Sigmoid colon (tissue), 7 donors: ENCODE data around the gene ADISSP. TPM values are rescaled to one million over a fixed set of nuclear protein-coding genes. Genes with fewer than 3 reads are reported as not detected.

Experiments
- DNase-seq: peaks from one replicate; pipeline ENCODE4 v3.0.0-alpha.2; 2019
- H3K27ac ChIP-seq, 4 donors: fragments of 200-600 bp; sonication (generic); one replicate each; pipeline ENCODE4 v1.5.1; 2016 to 2019; ENCODE audit warnings: mild to moderate bottlenecking in 1 of 4
- H3K27me3 ChIP-seq, 3 donors: fragments of 200-600 bp; sonication (generic); one replicate each; pipeline ENCODE4 v1.5.1; 2019; ENCODE audit warnings: mild to moderate bottlenecking in 1 of 3
- H3K36me3 ChIP-seq, 4 donors: fragments of 200-600 bp; sonication (generic); one replicate each; pipeline ENCODE4 v1.5.1; 2016 to 2019
- H3K4me1 ChIP-seq, 4 donors: fragments of 200-600 bp; sonication (generic); one replicate each; pipeline ENCODE4 v1.5.1; 2017 to 2019
- H3K4me3 ChIP-seq, 4 donors: fragments of 200-600 bp; sonication (generic); one replicate each; pipeline ENCODE4 v1.5.1; 2017 to 2019; ENCODE audit warnings: mild to moderate bottlenecking in 2 of 4, moderate library complexity in 1 of 4
- H3K9me3 ChIP-seq, 4 donors: fragments of 200-600 bp in 3 of 4; sonication (generic) in 3 of 4; one replicate each; pipeline versions ENCODE4 v1.5.1 to v1.6.1; 2013 to 2019
- CTCF ChIP-seq, 4 experiments: fragments of 450-650 bp in 3 of 4; fragments of 200-600 bp in 1 of 4; IDR thresholded peaks; one replicate each; pipeline ENCODE4 v1.5.1; 2016 to 2019; ENCODE audit warnings: antibody characterized with exemption in 4 of 4, mild to moderate bottlenecking in 3 of 4, moderate library complexity in 2 of 4
- EP300 ChIP-seq, 4 donors: sonication (generic); formaldehyde crosslinking; IDR thresholded peaks; one replicate each; pipeline ENCODE4 v1.6.1; 2017; ENCODE audit warnings: antibody characterized with exemption in 4 of 4
- POLR2A ChIP-seq, 2 donors: fragments of 450-650 bp; IDR thresholded peaks; one replicate each; pipeline ENCODE4 v1.6.1; 2016; ENCODE audit warnings: antibody characterized with exemption in 2 of 2, mild to moderate bottlenecking in 2 of 2, moderate library complexity in 2 of 2
- POLR2AphosphoS5 ChIP-seq, 4 donors: sonication (generic); formaldehyde crosslinking; IDR thresholded peaks; one replicate each; pipeline ENCODE4 v1.6.1; 2017; ENCODE audit warnings: antibody characterized with exemption in 4 of 4
- WGBS, 2 donors: extraction: QIAGEN DNeasy Blood & Tissue Kit; methylation state at CpG; one replicate each; pipeline ENCODE4 v1.1.7; 2013; 5-methylcytosine and 5-hydroxymethylcytosine counted together
- intact Hi-C: fragments of 100-400 bp; cut with DNase I; formaldehyde crosslinking; loops from one replicate; pipeline ENCODE4 v1.15.1; 2023
- polyA plus RNA-seq, 3 donors: library from polyadenylated mRNA; stranded (reverse); fragments of 200-250 nt; gene quantifications; one replicate each; pipeline ENCODE4 v1.2.3, GENCODE V29; 2013
- total RNA-seq, 4 donors: library from RNA; depleted of rRNA; stranded (reverse); fragments of >200 nt; gene quantifications; one replicate each; pipeline ENCODE4 v1.1.0, GENCODE V29; 2016
- donor health status: healthy with polysubstance abuse.
- donor health status: Bipolar disorder and iron deficiency.
- donor health status: healthy.

The ADISSP gene
- total and polyA plus RNA-seq, 7 donors, result 15.7 to 116 (median 53.2) TPM

GRCh38 chr20:3704087-3704486 is 63.5 kb downstream of the ADISSP start:
- Histone ChIP-seq H3K9me3 (no peaks in the 10 kb centered on the region), H3K27ac (no peak overlapping the region), H3K36me3 (no peaks in the 10 kb centered on the region), H3K27me3 (no peaks in the 10 kb centered on the region), H3K4me3 (no peak overlapping the region), H3K4me1 (no peaks in the 10 kb centered on the region)
- no peak for TF ChIP-seq EP300 (IDR thresholded peaks at IDR 0.05)
- TF ChIP-seq POLR2A (IDR thresholded peaks at IDR 0.05), result no peak
- TF ChIP-seq POLR2AphosphoS5 (IDR thresholded peaks at IDR 0.05), result no peak
- no peak for TF ChIP-seq CTCF (IDR thresholded peaks at IDR 0.05)
- DNase-seq, result no peak
- intact Hi-C loops, result no loop called here
- WGBS, 2 donors, result 78 to 85% methylated on average over 5 of the region's 5 CpGs

Other genes starting within 250 kb of the ADISSP start
- not detected for gene GFRA4, start 104.4 kb downstream of the ADISSP start, total RNA-seq
- gene GFRA4, start 104.4 kb downstream of the ADISSP start, polyA plus RNA-seq, result not detected
- gene ADAM33, start 85.7 kb downstream of the ADISSP start, total RNA-seq, result 100 to 1,000 TPM in 2 of 4 donors, 10 to 100 TPM in 2; 49.9 to 484 (median 103) TPM
- gene ADAM33, start 85.7 kb downstream of the ADISSP start, polyA plus RNA-seq, result 10 to 100 TPM in 1 of 3 donors, 1 to 10 TPM in 1, under 1 TPM in 1; 0.69 to 12.3 (median 5.4) TPM
- gene SIGLEC1, start 55.2 kb downstream of the ADISSP start, total RNA-seq, result 10 to 100 TPM in 3 of 4 donors, 1 to 10 TPM in 1; 9.9 to 17.1 (median 10.2) TPM
- 1 to 10 TPM; 2.4 to 6.9 (median 5.3) TPM for gene SIGLEC1, start 55.2 kb downstream of the ADISSP start, polyA plus RNA-seq
- gene HSPA12B, start 35.1 kb downstream of the ADISSP start, total RNA-seq, result 10 to 100 TPM in 1 of 4 donors, 1 to 10 TPM in 3; 2.2 to 10.5 (median 7.8) TPM
- 1 to 10 TPM in 2 of 3 donors, under 1 TPM in 1; 0.69 to 7.8 (median 2.9) TPM for gene HSPA12B, start 35.1 kb downstream of the ADISSP start, polyA plus RNA-seq
- gene SPEF1, start 13.7 kb upstream of the ADISSP start, total RNA-seq, result under 1 TPM in 1 of 4 donors, not detected in 3; 0.81 TPM
- gene SPEF1, start 13.7 kb upstream of the ADISSP start, polyA plus RNA-seq, result under 1 TPM in 1 of 3 donors, not detected in 2; 0.12 TPM
- 10 to 100 TPM; 73.4 to 99.9 (median 84.3) TPM for gene CENPB, start 19.0 kb upstream of the ADISSP start, total RNA-seq
- 10 to 100 TPM; 52.7 to 71.4 (median 58.9) TPM for gene CENPB, start 19.0 kb upstream of the ADISSP start, polyA plus RNA-seq
- gene CDC25B, start 28.6 kb upstream of the ADISSP start, total RNA-seq, result 10 to 100 TPM; 18.9 to 59.8 (median 26.9) TPM
- 10 to 100 TPM; 12.5 to 65.8 (median 13.8) TPM for gene CDC25B, start 28.6 kb upstream of the ADISSP start, polyA plus RNA-seq
- gene AP5S1, start 52.8 kb upstream of the ADISSP start, total RNA-seq, result 10 to 100 TPM in 1 of 4 donors, 1 to 10 TPM in 3; 5.4 to 11.8 (median 7.3) TPM
- 10 to 100 TPM; 10.8 to 14.5 (median 14.1) TPM for gene AP5S1, start 52.8 kb upstream of the ADISSP start, polyA plus RNA-seq
- 10 to 100 TPM; 15.7 to 29.4 (median 19.7) TPM for gene MAVS, start 79.1 kb upstream of the ADISSP start, total RNA-seq
- gene MAVS, start 79.1 kb upstream of the ADISSP start, polyA plus RNA-seq, result 10 to 100 TPM in 2 of 3 donors, 1 to 10 TPM in 1; 9.6 to 55.2 (median 18.0) TPM
- gene PANK2, start 121.6 kb upstream of the ADISSP start, total RNA-seq, result 10 to 100 TPM; 35.1 to 43.2 (median 39.0) TPM
- 10 to 100 TPM; 16.2 to 26.1 (median 20.3) TPM for gene PANK2, start 121.6 kb upstream of the ADISSP start, polyA plus RNA-seq
- gene RNF24, start 247.8 kb upstream of the ADISSP start, total RNA-seq, result 10 to 100 TPM in 2 of 4 donors, 1 to 10 TPM in 2; 5.6 to 11.0 (median 9.9) TPM
- gene RNF24, start 247.8 kb upstream of the ADISSP start, polyA plus RNA-seq, result 1 to 10 TPM in 2 of 3 donors, under 1 TPM in 1; 0.60 to 4.6 (median 1.4) TPM